ENCODE measurements around the gene CECR2.

Gene CECR2

DNA sequence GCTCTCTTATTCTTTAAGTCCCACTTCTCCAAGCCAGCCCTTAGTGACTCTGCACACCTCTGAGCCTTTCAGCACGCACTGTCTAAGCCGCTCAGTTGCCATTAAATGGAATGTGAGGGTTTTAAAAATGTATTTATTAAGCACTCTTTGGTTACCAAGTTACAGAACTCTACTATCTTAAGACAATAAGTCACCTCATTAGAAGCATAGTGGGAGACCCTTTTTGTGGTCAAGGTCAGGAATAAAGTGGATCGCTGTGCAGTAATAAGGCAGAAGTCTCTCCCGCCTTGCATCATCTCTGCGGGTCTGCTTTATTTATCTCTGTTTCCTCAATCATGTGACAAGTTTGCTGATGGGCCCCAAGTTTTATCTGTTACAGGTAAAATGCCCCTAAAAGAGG is 205.9 kb downstream of the CECR2 start:
- no peak for DNase-seq (ENCODE audit: low read depth)

DNA sequence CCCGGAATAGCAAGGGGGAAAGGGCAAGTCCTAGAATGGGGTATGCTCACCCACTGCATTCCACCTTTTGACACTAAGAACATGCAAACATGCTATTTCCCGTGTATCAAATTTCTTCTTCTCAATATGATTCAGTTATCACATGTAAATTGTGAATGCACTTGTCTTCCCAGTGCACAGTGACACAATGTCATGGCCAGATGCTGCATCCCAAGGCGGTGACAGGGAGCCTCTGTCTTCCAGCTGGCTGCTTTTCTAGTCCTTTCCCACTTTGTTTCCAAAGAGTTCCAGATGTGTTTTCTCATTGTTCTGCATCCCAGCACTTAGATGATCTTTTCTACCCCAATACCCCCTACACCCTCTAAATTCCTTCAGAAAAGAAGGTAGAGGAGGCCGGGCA is 206.4 kb downstream of the CECR2 start:
- no peak for DNase-seq (ENCODE audit: low read depth)

DNA sequence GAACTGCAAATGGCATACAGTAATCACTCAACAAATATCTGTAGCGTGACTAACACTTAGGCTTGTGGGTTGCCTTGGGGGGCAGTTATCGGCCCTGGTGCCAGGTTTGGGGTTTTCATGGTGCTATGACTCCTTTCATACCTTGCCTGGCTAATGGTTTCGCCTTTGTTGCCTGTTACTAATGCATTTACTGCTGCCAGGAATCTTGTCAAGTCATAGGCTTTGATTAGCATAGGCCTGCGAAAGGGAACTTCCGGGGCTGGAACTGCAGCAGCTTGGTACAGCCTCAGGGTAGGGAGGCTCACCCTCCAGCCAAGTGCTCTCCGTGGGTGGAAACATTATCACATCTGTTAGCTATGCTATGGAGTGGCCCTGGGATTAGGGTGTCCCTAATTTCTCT is 207.2 kb downstream of the CECR2 start:
- no peak for DNase-seq (ENCODE audit: low read depth)

DNA sequence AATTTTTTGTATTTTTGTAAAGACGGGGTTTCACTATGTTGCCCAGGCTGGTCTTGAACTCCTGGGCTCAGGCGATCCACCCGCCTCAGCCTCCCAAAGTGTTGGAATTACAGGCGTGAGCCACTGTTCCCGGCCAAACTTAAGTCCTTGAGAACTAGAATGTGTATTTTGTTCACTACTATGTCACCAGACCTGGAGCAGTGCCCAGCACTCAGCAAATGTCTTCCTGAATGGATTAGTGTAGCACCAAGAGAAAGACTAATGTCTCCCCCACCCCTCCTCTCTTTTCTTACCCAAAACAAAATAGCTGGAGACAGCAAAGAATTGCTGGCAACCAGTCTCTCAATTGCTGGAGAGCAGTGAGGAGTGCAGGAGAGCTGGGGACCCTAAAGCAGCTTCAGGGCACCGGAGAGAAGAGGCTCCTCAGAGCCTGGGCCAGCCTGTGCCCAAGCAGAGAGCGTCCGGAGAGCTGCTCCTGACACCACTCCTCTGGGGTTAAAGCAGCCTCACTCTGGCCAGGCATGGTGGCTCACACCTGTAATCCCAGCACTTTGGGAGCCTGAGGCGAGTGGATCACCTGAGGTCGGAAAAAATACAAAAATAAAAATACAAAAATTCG is 209.0 kb downstream of the CECR2 start:
- no peak for DNase-seq (ENCODE audit: low read depth)

DNA sequence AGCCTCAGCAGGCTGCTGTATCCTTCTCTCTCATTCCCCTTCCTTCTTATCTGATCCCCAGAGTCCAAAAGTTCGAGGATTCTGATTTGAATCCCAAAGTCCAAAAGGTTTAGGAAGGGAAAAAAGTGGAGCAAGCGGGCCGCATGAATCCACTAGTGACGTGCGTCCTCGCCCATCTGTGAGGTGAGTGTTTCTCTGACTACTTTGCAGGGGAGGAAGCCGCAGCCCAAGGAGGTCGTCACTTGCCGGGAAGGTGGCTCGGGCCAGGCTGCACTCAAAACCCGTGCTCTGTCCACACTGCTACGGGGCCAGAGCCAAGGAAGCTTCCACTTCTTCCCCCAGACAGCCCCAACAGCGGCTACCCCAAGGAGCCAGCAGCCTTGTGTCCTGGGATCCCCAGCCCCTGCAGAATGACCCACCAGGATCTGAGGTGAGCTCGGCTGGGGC is 210.3 kb downstream of the CECR2 start:
- no peak for DNase-seq (ENCODE audit: low read depth)

DNA sequence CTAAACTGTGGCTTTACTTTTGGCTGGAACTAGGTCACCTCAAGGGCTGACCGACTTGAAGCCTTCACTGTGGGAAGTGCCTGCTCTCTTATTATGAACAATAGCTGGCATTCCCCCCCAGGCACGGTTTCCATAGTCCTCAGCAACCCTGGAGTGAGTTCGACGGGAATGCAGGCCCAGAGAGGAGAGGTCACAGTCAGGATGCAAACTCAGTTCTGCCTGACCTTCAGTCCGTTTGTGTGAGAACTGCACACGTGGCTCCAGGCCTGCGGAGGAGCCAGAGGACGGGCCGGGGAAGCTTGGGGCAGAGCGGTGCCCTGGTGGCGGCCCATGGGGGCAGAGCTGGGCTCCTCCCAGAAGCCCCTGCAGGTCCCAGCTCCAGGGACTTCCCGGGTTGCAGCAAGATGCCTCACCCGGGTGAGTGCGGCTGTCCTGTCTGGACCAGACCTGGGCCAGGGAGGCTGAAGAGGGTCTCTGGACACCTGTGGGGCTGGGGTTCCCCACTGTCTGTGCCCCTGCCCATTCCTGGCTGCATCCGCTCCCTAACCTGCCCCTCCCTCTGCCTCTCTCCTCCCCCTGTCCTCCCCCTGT is 211.3 kb downstream of the CECR2 start:
- no peak for DNase-seq (ENCODE audit: low read depth)

DNA sequence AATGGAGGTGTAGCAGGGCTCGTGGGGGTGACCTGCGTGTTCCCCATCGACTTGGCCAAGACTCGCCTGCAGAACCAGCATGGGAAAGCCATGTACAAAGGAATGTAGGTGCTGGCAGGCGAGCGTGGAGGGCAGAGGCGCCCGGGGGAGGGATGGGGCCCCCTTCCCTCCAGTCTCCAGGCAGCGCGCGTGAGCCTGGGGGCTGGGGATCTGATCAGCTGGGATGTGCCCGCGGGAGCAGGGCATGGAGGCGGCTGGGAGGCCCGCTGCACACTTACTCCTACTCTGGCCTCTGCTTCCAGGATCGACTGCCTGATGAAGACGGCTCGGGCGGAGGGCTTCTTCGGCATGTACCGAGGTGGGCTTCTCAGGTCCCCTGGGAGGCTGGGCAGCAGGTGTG is 211.8 kb downstream of the CECR2 start:
- no peak for DNase-seq (ENCODE audit: low read depth)

DNA sequence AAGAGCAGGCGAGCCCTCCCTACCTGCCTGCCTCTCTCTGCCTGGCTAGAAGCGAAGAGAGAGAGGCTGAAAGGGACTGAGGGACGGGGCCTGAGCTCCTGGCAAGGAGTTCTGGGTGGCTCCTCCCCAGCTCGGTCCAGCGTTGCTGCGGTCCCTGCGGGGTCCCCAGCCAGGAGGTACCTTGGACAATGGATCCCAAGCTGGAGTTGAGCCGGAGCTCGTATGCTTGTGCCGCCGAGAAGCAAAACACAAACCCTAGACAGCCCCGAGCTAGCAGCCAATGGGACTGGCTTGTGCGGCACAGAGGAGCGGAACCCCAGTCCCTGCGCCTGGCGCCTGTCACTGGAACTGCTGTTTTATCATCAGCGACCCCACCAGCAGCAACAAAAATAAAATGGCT is 212.4 kb downstream of the CECR2 start:
- DNase-seq (ENCODE audit: low read depth) = no peak

DNA sequence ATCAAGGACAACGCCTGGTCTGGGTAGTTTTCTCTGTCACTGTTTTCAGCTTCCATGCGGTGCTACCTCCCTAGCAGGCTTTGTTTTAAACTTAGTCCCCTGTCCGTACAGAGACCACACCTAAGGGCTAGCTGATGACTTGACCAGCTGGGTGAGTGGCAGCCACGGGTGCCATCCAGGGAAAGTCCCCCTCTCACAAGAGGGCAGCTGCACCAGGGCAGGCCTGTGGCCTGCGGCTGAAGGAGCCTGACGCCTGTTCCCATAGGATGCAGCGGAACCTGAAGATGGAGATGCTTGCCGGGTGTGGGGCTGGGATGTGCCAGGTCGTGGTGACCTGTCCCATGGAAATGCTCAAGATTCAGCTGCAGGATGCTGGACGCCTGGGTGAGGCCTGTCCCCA is 213.9 kb downstream of the CECR2 start:
- no peak for DNase-seq (ENCODE audit: low read depth)

DNA sequence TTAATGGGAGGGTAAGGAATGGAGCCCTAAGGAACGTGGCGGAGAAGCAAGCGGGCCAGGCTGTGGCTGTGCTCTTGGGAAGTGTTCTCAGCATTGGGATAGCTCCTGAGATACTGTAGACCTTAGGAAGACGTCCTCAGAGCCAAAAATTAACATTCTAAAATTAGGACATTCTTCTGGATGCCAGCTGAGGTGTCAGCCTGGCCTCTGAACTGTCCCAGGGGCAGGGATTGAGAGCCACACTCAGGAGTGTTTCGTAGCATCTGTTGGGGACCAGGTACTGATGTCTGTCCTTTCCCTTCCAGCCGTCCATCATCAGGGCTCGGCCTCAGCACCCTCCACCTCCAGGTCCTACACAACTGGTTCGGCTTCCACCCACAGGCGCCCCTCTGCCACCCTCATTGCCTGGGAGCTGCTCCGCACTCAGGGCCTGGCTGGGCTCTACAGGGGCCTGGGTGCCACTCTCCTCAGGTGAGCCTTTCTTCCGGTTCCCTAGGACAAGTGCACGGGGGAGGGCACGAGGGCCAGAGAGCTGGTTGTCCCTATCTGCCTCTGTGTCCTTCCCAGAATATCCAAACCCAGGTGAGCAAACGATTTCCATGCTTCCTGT is 217.7 kb downstream of the CECR2 start:
- no peak for DNase-seq (ENCODE audit: low read depth)

DNA sequence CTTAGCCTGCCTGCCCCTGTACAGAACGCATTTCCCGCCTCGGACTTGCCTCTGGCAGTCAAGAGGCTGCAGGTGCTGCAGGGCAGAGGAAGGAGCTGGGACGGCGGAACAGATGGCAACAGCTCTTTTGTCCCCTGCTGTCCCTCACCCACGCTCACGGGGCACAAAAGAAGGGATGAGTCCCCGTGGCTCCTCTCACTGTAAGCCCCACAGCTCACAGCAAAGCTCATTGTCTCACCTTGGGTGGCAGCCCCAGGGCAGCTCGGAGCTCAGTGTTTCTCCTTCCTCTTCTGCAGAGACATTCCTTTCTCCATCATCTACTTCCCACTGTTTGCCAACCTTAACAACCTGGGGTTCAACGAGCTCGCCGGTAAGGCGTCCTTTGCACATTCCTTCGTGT is 218.4 kb downstream of the CECR2 start:
- no peak for DNase-seq (ENCODE audit: low read depth)

DNA sequence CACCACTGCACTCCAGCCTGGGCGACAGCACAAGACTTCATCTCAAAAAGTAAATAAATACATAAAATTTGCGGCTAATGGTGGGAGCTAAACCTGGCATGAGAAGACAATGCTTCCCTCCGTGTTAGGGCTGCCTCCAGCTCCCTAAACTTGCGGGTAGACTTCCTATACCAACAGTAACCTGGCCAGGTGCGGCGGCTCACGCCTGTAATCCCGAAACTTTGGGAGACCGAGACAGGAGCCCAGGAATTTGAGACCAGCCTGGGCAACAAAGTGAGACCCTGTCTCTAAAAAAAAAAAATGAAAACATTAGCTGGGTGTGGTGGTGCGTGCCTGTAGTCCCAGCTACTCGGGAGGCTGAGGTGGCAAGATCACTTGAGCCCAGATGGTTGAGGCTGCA is 219.3 kb downstream of the CECR2 start:
- no peak for DNase-seq (ENCODE audit: low read depth)

DNA sequence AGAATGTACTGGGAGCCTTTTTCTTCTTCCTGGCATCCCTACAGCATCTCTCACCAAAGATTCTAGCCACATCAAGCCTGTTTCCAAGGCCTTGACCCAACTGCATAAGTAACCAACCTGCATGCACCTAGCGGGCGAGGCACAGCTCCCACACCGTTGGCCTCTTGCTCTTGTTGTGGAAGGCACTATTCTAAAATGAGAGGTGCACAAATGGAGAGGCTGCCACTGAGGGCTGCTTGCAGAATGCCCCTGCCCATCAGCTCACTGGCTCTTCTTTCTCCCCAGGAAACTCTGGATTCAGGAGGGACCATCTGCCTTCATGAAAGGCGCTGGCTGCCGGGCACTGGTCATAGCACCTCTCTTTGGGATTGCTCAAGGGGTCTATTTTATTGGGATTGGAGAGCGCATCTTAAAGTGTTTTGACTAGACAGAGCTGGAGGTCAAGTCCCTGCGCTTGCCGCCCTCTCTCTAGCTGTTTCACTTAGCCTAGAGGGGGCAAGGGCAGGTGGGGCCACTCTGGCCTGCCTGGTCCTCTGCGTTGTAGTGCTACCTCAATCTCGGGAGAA is 220.6 kb downstream of the CECR2 start:
- DNase-seq (ENCODE audit: low read depth) = no peak

DNA sequence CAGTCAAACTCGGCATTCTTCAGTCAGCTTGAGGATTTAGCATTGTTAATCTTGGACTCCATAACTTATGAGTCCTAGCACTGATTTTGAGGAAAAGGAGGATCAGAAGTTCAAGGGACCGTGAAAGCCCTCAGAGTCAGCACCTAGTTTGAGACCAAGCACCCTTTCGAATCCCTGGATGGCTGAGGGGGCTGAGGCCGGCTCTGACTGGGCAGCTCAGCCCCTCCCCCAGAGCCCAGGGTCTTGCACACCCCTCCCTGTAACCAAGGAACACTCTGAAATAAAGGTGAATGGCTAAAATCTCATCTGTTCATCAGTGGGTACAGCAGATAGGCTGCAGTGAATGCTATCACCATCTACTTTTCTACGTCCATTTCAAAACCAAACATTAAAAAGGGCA is 221.3 kb downstream of the CECR2 start:
- DNase-seq (ENCODE audit: low read depth) = no peak

DNA sequence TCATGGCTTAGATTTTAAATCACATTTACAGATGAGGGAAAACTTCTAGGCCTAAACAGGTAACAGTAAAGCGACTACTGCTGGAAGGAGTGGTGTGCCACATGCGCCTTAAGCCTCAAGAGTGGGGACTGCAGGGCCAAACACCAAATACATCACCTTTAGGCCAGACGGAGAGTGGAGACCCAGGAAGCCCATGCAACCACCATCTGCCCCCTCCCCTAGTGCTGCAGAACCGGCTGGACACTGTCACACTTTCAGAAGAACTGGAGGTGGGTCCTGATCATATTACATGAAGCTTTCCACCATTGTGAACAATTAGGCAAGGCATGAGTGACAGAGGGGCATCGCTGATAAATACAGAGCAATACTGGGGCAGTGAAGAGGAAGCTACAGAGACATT is 222.9 kb downstream of the CECR2 start:
- DNase-seq (ENCODE audit: low read depth) = no peak

DNA sequence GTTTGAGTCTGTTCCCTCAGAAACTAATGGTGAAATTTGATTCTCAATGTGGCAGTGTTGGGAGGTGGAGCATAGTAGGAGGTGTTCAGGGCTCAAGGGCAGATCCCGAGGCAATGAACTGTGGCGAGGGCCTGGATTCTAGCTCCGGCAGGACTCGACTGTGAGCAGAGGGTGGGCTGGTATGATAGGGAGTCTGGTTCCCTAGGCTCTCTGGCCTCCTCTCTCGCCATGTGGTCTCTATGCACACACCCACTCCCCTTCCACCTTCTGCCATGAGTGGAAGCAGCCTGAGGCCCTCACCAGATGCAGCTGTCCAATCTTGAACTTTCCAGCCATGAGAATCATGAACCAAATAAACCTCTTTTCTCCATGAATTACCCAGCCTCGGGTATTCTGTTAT is 227.0 kb downstream of the CECR2 start:
- no peak for DNase-seq (ENCODE audit: low read depth)

DNA sequence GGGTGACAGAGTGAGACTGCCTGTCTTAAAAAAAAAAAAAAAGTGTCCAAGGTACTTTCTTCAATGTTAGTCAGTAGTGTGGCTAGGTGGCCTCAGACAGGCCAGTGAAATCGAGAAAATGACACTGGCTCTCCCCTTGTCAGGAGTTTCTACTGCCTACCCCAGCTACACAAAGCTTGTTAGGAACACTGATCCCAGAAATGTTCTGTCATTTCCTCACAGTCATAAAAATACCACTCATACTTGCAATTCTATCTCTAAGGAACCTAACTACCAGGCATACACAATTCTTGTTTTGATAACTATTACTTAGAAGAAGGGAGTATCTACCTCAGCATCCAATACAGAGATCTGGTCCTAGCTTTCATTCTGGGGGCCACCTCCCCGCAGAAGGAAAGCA is 228.0 kb downstream of the CECR2 start:
- DNase-seq (ENCODE audit: low read depth) = no peak

DNA sequence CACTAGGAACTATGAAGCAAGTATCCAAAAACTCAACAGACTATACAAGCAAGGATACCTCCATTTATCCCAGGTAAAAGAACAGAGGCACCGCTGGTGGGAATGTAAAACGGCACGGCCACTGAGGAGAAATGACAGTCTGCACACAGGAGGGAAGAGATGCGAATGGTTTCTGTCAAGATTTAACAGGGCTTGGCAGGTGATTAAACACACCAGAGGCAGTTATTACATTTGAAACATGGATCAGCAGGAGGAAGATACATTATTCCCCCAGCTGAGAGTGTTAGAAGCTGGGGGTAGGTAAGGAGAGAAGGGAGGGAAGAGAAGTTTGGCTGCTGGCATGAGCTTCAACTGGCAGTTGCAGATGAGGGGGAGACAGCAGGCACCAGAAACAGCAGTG is 229.1 kb downstream of the CECR2 start:
- DNase-seq (ENCODE audit: low read depth) = no peak

DNA sequence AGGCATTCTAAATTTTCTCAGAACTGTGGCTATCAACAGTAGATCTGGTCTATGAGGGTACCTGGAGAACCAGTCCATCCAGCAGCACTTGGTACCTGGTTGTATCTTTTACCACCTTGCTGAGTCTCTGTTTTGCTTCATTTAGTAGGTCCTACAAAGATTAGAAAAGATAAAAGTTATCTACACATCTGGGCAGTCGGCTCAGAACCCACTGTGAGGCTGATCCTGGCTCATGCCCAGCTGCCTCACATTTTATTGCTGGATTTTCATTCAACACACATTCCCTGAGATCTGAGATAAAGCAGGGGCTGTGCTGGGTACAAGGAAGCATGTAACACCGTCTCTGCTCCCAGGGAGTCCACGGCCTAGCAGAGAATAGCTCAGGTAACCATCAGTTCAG is 231.8 kb downstream of the CECR2 start:
- DNase-seq (ENCODE audit: low read depth) = no peak

DNA sequence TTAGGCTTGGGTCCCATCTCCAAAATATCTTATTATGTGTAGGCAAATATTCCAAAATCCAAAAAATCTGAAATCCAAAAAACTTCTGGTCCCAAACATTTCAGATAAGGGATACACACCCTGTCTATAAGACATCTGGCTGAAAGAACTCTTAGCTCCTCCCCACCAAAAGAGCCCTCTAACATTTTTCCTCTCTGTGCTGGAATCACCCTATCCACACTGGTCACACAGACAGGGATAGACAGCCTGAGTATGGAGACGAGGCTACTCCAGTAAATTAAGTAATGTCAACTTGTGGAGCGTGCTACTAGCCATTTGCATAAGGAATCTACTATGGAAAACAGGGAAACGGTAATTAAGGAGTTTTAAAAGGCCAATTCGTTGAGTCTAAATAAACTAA is 234.4 kb downstream of the CECR2 start:
- DNase-seq (ENCODE audit: low read depth) = no peak

DNA sequence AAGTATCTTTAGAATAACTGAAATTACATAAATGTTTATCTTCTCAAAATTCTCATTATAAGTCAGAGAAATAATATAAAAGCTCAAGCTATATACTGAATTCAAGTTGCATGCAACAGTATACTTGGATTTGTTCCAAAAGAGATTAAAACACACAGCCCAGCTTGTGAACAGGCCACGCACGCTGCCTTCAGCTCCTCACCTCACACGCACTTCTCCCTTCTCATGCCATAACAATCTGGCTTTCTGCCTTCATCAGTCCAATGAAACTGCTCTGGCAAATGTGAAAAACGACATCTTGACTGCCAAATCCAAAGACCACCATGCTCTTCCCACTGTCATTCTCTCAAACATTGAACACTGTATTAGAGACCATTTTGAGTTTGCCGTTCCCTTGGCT is 237.2 kb downstream of the CECR2 start:
- no peak for DNase-seq (ENCODE audit: low read depth)
